Effector CD4-positive, alpha-beta T cell (primary cell): Measurements from ENCODE around the gene AGBL1.
"Not testable (repeated sequence)": the region's sequence is repeated elsewhere in the genome, so short reads cannot be mapped to it uniquely, and the experiment has no call there.

Experiments
- DNase-seq: peaks from one replicate; pipeline ENCODE4 v3.0.0-alpha.2; 2020

Gene AGBL1

DNA sequence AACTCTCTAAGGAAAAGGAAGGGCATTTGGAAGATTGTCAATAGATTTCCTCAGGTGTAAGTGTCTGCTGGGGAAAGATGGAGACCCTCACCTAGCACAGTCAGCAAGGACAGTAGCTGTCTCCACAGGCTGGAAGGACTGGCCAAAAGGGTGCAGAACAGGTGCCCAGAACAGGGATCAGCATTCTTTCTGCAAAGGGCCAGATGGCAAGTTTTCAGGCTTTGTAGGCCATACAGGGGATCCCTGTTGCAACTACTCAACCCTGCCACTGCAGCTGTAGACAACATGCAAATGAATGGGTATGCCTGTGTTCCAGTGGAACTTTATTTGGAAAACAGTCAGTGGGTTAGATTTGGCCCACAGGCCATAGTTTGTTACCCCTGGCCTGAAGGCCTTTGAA, 8.1 kb downstream of the AGBL1 start:
- DNase-seq, result no peak

DNA sequence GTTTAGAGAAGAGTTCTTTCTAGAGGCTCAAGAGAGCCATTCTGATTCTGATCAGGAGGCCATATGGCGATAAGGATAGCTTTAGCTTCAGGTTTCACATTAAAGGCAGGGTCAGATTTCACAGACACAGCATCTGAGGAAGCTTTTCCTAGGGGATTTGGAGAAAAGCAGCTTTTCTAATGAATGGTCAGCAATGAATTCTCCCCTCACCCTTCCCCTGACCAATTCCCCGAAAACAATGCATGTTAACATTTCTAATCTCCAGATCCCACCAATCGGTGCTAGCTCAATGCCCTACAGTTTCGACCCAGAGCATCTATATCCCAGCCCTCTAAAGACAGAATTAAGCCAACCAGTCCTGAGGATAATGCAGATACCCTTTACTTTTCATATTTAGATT, 9.8 kb downstream of the AGBL1 start:
- DNase-seq, result no peak

DNA sequence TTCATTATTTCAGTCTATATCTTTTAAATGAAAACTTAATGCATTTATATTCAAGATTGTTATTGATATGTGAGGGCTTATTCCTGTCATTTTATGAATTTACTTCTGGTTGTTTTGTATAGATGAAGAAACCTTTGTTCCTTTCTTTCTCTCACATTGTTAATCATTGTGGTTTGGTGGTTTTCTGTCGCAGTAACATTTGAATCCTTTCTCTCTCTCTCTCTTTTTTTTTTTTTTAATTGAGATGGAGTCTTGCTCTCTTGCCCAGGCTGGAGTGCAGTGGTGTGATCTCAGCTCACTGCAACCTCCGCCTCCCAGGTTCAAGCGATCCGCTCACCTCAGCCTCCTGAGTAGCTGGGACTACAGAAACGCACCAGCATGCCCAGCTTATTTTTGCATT, 22.1 kb downstream of the AGBL1 start:
- DNase-seq, result no peak

DNA sequence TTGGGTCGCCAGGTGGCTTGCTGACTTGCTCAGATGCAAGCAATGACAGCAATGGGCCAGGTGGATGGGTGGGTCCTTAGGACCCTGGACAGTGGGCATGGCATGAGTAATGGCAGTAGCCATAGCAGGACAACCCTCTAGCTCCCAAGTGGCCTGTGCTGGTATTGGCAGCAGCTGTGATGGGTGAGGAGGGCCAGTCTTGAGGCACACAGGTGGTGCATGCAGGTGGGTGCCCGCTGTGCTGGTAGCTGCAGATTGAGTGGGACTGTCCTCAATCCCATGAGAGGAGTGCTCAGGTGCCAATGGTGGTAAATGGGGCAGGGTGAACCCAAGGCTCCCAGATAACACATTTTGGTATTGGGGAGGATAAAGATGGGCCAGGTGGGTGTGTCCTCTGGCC, 24.2 kb downstream of the AGBL1 start:
- no peak for DNase-seq

- DNase-seq, result no peak
These were observed 26.6 kb downstream of the AGBL1 start for GRCh38 chr15:86106306-86106705.

DNA sequence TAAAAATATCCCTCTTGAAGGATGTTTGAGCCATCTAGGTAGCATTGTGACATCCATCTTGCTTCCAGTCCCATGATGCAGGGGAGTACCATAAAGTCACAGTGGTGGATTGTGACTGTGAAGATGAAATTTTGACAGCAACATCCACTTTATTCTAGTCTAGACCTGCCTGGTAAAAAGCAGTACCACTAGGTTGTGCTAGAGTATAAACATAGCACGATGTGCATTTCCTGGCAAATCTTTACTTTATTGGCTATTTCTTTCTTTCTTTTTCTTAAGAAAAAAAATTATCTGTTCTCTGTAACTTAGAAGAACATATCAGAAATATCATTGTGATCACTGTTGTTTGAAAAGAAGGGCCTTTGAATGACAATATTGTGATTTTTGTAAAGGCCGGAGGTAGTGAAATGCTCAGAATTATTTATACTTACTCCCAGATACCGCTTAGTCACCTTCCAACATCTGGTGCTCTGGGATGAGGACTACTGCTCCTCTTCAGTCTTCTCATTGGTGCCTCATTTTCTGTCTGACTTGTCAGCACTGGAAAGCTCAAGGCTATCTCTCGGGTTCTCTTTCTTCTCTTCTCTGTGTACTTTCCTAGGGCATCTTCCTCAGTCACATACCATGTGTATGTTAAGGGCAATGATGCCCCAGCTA, 35.6 kb downstream of the AGBL1 start:
- DNase-seq, result no peak

GRCh38 chr15:86121568-86122225, 42.0 kb downstream of the AGBL1 start:
- no peak for DNase-seq

GRCh38 chr15:86122691-86123391, 43.2 kb downstream of the AGBL1 start:
- not testable (repeated sequence) for DNase-seq

- no peak for DNase-seq
These were observed 46.1 kb downstream of the AGBL1 start for GRCh38 chr15:86125775-86126174.

GRCh38 chr15:86127547-86127946, 47.9 kb downstream of the AGBL1 start:
- DNase-seq, result no peak

DNA sequence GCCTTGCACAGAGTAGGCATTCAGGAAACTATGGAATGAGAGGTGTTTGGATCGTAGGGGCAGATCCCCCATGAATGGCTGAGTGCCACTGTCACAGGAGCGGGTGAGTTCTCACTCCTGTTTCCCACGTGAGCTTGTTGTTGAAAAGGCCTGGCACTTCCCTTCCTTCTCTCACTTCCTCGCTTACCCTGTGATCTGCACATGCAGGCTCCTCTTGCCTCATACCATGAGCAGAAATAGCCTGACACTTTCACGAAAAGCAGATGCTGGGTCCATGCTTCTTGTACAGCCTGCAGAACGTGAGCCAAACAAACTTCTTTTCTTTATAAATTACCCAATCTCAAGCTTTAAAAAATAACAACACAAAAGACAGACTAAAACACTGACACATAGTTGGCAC, 55.4 kb downstream of the AGBL1 start:
- DNase-seq, result no peak

- no peak for DNase-seq
These were observed 57.2 kb downstream of the AGBL1 start for GRCh38 chr15:86136861-86137260.

DNA sequence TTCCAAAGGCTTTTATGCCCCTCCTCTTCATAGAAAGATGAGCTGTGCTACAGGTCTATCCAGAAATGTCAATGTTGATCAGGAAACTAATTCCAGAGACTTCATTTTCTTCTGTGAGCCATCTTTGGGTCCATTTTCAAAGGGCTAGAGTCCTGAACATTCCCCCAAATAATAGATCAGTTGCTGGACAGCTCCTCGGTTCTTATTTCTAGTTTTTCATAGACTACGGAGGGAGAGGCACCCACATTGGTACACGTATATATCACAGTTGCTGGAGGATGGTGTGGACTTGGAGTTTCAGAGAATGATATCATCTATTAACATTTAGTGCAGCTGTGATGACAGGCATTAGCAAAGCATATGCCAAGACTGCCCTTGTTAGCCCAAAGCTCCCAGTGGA, 59.1 kb downstream of the AGBL1 start:
- DNase-seq, result no peak

DNA sequence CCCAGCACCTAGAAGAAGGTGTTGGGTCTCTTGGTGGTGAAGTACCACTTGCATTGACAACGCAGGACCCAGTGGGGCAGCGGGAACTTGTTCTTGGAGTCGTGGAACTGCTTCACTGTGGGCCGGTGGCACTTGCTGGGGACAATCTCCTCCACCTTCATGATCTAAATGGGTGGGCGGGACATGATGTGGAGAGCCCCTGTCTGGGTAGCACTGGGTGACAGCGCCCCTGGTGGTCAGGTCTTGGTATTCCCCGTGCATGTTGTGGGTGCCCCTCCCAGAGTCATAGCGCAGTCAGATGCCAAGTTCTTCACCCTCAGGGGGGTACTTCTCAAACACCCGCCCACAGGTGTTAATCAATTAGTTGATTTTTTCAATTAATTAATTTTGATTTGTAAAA, 60.2 kb downstream of the AGBL1 start:
- no peak for DNase-seq

GRCh38 chr15:86154705-86155104, 75.0 kb downstream of the AGBL1 start:
- no peak for DNase-seq

DNA sequence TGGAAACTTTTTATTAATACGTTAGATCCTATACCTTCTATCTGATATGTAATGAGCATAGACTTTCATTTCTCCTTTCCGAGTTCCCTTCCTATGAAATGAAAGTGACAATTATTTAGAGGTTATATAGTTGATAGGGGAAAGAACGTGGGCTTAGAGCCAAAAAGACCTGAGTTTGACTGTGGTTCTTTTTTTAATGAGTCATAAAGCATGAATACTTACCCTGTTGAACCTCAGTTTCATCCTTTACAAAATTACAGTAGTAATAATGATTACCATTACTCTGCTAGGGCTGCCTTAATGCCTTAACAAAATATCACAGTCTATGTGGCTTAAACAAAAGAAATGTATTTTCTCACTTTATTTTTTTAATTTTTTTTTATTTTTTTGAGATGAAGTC, 75.9 kb downstream of the AGBL1 start:
- no peak for DNase-seq

- no peak for DNase-seq
These were observed 78.1 kb downstream of the AGBL1 start for GRCh38 chr15:86157606-86158293.

DNA sequence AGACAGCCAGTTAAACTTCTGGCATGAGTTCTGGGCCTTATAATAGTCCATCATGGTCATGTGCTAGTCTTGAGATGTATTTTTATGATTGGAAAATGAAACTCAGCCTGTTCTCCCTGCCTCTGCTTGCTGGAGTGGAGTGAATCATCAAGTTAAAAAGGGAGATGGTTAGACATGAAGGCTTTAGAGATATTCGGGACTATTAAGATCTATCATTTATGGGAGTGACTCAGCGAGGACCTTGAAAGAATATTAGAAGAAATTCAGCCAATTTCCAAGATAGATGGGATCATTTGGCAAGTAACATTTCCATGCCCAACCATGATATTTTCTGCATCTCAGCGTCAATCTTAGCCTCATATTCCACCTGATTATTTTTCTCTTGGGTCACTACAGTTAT, 79.8 kb downstream of the AGBL1 start:
- DNase-seq, result no peak

DNA sequence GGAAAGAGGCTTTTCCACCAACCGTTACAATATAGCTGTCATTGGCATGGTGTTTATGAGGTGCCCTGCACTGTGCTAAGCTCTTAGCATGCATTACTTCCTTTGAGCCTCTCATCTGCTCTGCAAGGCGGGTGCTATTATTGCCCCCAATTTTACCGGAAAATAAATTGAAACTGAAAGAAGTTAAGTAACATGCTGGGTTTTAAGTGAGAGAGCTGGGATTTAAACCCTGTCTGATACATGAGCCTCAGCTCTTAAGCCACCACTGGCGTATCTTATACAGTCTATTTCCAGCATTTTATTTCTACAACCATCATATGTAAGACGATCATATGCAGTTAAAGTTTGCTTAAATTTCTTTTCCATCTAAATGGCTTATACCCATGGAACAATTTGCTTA, 81.6 kb downstream of the AGBL1 start:
- DNase-seq, result no peak

DNA sequence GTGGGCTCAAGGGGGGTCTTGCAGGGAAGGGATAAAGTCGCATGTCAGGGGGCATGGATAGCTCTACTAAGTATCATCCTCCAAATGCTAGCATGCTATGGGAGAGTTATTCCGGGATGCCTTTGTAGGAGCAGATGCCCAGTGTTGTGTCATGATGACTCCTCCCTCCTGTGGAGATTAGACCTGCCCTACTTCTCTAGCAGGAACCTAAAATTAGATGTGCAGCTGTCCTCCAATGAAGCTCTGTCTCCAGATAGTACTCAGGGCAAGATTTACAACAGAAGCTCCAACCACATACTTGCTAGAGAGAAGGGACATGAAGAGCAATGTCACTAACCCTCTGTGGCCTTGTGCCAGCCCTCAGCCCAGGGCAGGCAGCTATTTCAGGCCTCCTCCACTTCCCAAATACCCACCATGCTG, 82.5 kb downstream of the AGBL1 start:
- no peak for DNase-seq

GRCh38 chr15:86162641-86163040, 83.0 kb downstream of the AGBL1 start:
- no peak for DNase-seq

- no peak for DNase-seq
These were observed 84.1 kb downstream of the AGBL1 start for GRCh38 chr15:86163816-86164215.

DNA sequence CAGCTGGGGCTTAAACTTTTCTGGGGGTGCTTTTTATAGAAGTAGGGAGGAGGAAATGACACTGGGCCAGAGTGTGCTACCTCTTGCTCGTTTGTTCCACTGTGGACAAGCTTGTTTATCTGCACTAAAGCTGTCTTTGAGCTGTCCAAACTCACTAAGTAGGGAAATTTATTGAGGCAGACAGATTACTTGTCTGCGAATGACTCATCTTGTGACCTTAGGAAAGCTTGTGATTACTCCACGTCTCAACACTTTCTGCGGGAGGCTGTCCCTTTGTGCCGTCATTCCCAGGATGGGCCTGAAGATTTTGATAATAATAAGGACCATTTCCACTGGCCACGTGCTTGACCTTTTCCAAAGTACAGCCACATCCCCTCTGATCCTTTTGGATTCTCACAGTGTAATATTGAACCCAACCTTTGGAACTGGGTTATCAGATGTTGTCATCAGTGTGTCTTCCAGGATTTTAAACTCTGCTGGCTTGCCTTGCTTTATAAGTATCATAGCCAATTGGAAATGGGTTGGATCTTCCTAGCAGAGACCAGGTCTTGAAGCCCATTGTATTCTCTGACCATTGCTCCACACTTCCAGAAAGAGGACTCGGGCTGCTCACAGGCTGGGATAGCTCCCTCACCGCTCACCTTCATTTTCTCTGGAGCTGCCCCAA, 84.7 kb downstream of the AGBL1 start:
- no peak for DNase-seq
